ENCODE measurements around the gene CAV3.

DNA sequence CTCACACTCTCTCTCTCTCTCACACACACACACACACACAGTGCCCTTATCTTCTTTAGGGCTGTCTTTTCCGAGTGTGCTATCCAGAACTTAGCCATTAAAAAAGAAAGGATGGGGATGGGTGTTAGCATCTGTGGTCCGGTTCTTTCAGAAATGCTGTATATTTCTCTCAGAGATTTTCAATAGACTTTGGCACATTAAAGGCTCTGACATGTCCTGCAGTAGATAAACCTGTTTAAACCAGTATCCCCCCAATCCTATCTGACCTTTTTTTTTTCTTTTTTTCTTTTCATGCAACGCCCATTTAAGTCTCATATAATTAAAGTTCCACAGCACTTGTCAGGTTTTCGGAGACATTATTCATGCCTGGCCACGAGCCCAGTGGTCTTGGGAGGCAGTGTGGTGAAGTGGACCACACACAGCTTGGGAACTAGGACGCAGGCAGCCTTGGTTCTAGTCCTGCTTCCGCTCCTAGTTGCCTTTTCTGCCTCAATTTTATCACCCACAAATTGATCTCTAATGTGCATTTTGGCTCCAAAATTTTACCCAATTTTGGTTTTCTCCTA lies 13.3 kb downstream of the CAV3 start:
- TF ChIP-seq, protein P1, sequence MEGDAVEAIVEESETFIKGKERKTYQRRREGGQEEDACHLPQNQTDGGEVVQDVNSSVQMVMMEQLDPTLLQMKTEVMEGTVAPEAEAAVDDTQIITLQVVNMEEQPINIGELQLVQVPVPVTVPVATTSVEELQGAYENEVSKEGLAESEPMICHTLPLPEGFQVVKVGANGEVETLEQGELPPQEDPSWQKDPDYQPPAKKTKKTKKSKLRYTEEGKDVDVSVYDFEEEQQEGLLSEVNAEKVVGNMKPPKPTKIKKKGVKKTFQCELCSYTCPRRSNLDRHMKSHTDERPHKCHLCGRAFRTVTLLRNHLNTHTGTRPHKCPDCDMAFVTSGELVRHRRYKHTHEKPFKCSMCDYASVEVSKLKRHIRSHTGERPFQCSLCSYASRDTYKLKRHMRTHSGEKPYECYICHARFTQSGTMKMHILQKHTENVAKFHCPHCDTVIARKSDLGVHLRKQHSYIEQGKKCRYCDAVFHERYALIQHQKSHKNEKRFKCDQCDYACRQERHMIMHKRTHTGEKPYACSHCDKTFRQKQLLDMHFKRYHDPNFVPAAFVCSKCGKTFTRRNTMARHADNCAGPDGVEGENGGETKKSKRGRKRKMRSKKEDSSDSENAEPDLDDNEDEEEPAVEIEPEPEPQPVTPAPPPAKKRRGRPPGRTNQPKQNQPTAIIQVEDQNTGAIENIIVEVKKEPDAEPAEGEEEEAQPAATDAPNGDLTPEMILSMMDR (IDR thresholded peaks at IDR 0.05 in 4 of 5, conservative IDR thresholded peaks at IDR 0.05 in 1 of 5) = no peak
- TF ChIP-seq POLR2A (IDR thresholded peaks at IDR 0.05) = no peak
